ENCODE results near the gene PITPNM3.

The PITPNM3 gene

DNA sequence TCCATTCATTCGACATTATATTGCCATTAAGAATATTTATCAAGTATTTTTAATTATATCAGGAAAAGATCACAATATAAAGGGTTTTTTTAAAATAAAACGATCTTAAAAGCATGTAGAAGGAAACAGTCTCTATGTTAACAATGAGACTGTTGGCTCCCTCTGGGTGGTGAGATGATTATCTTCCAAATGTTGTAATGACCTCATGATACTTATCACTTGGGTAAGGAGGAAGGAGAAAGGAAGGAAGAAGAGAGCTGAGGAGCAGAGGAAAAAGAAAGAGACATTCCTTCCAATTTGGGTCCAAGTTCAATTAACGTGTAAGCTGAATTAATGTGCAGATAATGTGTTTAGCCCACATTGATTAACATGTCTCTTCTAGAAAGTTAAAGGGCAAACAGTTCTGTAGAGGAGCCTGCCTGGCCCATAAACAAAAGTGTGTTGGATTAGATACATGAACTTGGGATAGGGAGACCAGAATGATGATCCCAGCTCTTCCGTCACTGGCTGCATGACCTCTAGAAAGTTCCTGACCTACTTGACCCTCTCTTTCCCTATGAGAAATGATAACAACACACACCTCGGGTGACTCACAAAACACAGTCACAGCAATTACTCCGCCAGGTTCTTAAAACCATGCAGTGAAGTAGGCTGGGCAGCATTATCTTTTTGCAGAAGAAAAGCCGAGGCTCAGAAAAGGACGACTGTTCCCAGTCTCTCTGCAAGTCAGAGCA is 80.1 kb downstream of the PITPNM3 start:
- DNase-seq = no peak

DNA sequence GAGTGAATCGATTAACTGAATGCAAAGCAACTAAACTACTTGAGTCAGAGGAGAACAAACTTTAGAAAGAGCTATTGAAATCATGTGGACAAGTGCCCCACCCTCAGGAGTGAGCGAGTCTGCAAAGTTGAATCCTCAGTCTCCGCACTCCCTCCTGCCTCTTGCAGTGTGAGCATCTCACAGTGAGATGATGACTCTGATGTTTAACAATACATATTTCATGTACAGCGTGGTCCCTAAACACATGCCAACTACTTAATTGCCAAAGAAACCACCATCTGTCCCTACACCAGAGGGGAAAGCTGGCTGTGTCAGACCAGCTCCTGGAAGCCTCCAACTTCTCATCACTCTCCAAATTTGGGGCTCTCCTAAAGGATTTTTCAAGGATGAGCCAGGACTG is 80.9 kb downstream of the PITPNM3 start:
- no peak for DNase-seq

DNA sequence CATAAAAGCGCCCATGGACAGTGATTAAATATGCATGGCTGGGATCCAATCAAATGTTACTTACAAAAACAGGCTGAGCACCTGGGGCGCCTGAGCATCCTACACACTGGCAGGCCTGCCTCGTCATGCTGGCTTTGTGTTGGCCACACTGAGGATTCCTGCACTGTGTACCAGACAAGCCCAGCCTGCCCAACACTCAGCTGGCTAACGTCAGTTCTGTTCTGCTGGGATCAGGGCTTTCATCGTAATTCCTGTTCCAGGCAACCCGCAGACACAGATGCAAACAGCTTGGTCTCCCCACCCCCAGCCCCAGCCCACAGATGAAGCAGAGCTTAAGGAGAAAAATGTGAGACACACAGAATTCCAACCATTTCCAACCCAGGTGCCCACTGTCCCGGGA is 81.4 kb downstream of the PITPNM3 start:
- DNase-seq = no peak

DNA sequence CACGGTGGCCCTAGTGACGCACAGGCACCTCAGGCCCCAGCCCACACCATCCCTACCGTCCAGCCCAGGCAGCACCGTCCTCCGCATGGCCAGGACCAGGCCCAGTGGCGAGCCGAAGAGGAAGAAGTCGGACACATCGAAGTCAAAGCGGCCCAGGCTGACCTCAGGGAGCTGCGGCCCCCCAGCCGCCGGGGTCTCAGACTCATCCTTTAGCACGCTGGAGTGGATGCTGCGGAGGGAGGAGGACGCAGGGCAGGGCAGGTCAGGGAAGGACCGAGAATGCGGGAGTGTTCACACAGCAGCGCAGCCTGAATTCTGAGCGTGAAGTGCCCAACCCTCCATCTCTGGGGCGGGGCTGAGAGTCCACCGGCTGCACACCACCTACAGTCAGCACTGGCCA is 82.0 kb downstream of the PITPNM3 start:
- no peak for DNase-seq

DNA sequence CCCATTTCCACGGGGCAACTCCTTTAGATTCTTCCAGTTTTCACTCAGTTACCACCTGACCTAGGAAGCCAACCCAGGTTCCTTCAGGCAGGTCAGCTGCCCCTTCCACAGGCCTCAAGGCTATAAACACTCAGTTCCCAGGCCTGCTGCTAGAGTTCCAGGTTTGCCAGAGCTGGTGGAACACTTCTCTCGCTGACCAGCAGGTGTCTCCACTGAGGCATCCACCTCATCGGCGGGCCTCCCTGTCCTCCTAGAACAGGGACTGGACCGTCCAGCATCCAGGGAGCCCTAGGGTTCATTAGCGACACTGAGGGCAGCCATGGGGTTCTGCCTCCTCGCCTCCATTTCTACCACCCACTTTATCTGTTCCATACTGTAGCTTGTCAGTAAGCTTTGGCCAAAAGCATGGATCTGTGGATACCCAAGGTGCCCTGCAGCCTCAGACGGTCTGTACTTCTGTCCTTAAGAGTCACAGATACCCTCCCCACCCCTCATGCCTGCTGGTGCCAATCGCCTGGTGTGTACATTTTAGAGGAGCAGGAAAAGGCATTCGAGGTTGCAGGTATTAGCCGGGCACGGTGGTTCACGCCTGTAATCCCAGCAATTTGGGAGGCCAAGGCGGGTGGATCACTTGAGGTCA is 83.1 kb downstream of the PITPNM3 start:
- DNase-seq = no peak

DNA sequence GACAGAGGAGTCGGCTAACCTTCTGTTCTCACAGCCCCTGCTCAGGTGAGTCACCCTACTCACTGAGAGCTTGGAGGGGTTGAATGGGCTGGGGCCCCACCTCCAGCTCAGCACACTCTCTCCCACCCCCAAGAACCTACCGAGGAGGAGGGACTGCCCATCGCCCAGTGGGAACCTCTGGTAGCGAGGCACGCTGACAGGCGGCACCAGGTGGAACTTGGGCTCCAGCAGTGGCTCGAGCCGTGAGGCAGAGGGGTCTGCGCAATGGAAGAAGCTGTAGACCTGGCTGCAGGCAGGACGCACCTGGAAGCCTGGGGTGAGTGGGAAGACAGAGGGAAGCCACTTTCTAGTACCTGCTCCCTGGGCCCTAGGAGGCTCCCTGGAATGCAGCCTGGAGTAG is 83.8 kb downstream of the PITPNM3 start:
- DNase-seq = no peak

DNA sequence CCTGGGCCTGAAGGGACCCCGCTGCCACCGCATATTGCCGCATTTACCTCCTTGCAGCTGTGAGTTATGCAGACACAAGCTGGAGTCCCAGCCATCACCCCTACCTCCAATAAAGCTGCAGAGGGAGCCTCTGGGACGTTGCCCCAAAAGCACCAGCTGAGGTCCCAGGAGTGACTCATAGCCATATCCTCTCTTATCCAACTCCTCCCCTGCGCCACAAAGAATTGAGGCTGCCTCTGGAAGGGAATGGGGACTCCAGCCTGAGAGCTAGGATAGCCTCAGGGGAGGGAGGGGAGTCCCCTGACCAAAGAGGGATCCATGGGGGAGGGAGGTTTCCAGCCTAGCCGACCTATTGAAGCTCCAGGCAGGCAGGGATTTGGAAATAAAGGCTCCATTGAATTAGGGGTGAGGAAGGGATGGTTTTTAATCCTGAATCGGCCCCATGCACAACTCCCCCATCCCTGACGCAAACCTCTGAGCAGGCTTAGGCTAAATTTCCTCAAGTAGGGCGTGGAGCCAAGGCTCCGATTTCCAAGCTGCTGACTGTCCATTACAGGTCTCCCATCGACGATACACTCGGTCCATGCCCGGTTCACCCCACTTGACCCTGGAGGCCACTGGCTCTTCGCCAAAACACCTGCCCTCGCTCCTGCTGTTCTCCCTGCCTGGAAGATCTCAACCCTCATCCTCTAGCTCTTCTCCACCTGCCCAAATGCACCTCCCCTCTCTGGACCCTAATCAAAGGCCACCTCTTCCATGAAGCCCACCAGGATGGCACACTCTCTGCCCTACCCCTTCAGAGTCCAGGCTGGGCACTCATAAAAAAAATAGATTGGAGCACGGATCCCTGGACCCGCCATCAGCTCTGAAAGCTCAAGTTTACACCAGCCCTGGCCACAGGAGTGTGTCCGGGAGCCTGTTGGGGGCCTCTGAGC is 84.6 kb downstream of the PITPNM3 start:
- DNase-seq = no peak

DNA sequence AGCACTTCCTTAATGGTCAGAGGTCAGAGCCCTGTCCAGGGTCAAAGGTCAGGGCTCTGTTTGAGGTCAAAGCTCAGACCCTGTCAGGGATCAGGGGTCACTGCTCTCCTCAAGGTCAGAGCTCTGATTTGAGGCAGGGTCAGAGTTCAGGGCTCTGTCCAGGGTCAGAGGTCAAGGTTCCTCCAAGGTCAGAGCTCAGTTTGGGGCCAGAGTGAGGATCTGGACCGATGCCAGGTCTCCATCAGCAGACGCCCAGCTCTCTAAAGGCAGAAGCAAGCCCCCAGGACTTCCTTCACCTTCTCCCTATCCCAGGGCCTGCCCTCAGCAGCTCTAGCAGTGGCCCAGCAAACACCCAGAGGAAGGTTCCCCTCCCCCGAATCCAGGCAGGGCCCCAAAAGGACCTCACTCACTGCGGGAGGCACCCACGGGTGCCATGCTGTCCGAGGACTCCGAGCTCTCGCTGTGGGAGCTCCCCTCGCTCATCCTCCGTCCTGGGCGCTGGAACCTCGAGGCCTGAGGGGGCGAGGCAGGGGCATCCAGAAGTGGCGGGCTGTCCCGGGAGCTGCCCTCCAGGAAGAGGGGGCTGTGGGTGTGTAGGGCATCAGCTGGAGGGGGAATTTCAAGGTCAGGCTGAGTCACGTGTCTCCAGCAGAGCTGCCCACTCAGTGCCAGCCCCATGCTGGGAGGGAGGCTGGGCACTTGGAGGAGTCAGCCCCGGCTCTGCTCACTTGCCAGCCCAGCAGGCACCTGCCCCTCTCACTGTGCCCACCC is 85.4 kb downstream of the PITPNM3 start:
- DNase-seq = no peak

DNA sequence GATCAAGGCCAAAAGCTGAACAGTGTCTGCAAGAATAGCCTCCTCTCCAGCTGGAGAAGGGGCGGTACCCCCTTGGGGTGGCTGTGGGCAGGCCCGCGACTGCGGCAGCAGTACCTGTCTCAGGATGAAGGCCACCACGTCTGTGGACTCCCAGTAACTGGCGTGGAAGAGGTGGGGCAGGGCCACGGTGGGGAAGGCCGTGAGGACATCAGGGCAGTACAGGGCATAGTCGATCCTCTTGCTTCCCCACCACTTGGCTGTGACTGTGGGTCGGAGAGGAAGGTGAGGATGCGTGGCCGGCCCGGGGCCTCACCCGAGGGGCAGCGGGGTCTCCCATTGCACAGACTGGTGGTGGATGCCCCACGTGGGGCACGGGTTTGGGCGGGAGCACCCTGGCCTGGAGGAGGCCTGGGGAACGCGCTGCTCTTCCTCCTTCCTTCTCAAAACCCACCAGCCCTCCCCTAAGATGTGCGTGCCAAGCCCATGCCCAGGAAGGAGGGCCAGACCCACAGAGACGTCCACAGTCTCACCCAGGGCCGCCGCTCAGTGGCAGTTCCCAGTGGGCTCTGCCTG is 86.1 kb downstream of the PITPNM3 start:
- no peak for DNase-seq

DNA sequence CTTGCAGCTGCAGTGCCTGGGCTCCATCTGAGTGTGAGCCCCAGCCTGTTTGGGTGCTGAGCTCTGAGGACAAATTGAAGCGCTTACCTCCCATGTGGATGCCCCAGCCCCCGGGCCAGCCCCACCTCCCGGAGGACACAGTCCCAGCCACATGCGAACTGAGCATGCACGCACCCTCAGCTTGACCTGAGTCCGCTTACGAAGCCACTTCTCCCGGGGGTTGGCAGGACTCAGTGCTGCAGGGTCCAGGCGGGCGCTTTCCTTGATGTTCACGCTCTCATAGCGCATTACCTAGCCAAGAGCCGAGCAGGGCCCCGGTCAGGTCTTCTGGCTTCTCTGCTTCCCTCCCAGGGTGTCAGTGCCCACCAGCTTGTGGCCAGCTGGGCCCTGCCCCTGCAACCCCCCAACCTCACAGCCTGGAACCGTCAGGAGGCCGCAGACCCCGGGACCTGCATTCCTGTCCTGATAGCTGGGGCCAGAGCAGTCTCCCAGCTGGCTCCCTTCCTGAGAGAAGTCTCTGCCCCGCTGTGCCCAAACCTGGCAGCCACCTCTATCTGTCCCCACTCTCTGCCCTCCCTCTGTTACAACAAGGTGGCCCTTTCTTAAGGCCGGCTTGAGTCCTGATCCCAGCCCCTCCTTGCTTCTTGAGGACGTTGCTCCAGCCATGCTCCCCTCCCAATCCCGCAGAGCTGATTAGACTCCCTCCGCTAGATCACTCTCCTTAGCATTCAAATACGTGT is 88.1 kb downstream of the PITPNM3 start:
- no peak for DNase-seq

DNA sequence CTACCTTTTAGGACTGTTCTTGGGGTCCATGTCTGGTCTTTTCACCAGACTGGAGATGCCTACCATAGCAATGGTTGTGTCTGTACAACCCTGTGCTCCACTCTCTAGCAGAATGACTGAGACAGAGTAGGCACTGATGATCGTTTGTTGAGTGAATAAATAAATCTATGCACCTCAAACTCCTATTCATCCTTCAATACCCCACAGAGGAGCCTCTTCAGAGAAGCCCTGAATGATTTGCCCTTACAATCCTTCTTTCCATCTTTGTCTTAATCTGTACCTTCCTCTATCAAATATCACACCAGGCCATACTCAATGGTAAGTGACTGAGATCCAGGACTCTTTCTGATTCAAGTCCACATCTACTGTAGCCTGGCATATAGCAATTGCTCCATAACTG is 88.8 kb downstream of the PITPNM3 start:
- no peak for DNase-seq

DNA sequence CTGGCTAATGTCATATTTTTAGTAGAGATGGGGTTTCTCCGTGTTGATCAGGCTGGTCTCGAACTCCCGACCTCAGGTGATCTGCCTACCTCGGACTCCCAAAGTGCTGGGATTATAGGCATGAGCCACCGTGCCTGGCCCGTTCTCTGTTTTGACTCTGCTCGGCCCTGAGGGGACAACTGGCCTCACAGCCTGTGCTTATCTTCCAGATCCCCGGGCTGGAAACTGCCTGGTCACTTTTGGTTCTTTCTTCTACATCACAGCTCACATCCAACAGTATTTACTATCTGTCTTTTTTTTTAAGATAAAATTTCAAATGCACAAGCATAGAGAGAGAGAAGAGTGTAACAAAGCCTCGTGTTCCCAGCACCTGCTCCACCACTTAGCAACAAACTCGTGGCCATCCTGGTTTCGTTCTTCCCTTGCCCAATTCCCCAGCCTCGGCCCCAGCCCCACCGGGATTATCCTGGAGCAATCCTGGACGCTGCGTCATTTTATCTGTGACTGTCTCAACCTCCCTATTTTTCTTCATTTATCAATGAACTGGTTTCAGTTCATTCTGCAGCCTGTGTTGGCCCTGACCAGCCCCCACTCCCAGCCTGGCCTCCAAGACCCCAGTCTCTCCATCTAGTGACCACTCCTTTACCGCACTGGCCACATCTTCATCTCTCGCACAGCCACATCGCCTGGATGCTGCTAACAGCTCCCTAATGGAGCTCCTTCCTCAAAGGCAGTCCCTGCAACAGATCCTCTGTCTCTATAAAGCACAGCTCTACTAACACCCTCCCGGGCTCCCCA is 91.0 kb downstream of the PITPNM3 start:
- DNase-seq = no peak

DNA sequence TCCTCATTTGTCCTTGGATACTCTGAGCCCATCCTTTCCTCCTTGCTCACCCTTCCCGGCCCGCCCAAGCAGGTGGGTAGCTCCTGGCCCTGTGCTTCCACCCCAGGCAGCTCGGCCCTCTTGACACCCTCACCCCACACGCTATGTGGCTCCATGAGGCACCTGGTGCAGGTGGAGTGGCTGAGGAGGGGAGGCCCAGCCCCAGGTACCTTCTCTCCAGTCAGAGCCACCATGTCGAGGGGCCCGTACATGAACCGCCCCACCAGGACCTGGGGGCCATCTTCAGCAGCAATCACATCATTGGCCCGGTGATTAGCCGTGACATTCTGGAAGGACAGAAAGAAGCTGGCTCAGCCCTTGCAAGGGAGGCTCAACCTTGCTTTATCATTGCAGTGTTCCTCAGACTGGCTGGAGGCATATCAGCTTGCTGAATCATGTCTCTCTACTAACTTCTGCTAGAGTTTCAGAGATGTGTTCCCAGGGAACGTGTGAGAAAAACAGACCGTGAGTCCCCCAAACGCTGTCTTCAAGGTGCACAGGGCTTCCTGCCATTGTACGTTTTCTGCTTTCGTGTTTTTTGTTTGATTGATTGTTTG is 91.8 kb downstream of the PITPNM3 start:
- DNase-seq = no peak

DNA sequence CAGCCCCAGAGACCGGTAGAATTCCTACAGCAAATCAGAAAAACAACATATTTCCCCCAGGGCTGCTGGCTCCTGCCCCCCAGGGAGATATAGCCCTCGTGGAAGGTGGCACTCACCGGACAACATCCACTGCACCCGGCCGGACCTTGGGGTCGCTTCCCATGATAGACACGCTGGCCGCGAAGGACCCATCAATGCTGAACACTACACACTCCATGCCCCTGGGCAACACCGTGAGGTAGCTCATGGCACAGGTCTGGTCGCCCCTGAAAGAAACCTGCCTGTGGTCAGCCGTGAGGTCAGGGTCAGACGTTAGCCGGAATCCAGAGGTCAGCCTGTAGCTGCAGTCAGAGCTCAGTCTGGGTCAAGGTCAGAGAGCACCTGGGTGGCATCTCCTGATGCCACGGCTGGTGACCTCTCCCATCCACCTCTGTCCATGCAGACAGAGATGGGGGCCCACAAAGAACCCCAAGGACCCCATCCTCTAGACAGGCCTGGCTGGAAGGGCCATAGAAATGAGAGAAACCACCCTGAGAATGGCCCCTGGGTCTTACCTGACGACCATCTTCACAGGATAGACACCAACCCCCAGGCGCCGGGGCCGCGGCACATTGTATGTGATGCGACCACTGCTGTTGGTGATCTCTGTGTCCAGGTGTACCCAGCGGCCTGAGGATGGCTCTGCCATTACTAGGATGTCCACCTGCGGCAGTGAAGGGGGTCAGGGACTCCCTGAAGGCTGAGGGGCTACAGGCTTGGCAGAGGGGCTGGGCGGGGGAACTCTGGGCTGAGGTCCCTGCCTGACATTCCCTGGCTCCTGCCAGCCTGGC is 92.5 kb downstream of the PITPNM3 start:
- no peak for DNase-seq

DNA sequence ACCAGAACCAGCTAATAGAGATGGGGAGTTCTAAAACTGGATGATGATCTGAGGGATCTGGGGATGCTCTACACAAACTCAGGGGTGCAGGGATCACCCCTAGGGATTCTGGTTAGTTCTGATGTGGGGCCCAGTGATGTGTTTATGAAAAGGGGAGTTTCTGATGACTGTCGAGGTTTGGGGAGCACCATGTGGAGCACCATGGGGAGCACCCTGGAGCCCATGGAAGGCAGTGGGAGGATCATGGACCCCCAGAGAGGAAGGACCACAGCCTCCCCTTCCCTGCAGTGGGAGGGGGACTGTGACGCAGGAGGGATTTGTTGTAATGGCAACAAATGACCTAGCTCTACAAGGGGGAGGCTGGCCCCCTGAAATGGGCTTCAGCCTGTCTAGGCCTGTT is 93.7 kb downstream of the PITPNM3 start:
- no peak for DNase-seq

DNA sequence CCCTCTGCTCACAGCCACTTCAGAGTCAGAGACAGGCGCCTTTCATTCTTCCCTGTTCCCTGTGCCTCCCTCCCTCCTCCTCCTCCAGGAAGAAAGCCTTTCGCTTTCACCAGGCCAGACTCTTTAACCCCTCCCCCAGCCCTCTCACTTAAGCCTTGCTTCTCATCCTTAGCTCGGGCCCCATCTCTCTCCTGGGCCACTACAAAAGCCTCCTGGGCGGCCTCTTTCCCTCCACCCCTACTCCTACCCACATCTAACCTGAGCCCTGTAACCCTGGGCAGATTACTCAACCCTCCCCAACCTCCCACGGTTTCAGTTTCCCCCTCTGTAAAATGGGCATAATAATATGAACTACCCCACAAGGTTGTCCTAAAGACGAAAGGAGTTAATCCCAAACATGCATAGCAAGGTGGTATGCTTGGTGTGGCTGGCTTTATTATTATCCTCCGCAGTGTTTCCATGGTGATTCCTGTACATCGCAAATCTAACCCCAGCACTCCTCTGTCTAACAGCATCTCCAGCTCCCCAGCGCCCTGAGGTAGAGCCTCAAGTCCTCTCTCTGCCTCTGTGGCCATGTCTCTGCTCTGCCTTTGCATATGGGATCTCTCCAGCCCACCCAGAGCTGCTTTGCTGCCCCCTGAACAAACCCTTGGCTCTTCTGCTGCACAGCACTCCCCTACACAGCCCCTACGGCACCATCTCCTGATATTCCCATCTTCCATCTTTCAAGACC is 94.4 kb downstream of the PITPNM3 start:
- DNase-seq = no peak

DNA sequence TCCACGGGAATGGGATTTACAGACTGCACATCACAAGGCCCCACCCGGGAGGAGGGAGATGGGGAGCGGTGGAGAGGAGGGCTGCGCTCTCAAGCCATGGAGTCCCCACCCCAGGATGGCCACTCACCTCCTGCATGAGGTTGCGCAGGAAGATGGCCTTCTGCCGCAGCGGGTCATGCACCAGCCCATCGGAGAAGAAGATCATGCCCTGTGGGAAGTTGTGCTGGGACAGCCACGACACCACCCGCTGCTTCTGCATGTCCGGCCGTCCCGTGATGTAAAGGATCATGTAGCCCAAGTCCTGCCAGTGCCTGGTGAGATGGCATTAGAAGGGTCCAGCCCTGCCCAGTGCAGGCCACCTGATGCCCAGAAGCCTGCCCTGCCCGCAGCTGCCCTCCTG is 95.1 kb downstream of the PITPNM3 start:
- no peak for DNase-seq

DNA sequence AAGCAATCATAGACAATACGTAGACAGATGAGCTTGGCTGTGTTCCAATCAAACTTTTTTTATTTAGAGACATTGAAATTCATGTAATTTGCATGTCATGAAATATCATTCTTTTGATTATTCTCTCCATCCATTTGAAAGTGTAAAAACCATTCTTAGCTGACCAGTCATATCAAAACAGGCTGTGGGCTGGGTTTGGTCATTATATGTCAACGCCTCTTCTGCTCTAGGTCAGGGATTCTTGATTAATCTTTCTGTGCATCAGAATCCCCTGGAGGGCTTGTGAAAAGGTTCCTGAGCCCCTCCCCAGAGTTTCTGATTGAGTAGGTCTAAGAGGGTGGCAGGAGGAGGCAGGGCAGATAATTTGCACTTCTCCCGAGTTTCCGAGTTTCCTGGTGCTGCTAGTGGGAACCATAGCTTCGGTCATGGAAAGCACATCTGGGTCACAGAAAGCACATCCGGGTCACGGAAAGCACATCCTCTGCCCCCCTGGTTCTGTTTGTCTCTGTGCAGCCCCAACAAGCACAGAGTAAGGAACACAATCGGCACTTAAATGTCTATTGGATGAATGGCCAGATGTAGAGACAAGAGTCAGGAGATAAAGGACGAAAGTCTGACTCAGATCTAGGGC is 95.7 kb downstream of the PITPNM3 start:
- no peak for DNase-seq
